Neuronal stem cell (in vitro differentiated cells): Measurements from ENCODE around the gene NRXN3.
A peak's percentile ranks its signal among the peaks of the same experiment; 100 is the strongest.

Experiments
- DNase-seq: peaks from one replicate; pipeline ENCODE4 v3.0.0-alpha.2; 2013; ENCODE audit warnings: low spot score
- H2AFZ ChIP-seq: one replicate; pipeline ENCODE4 v1.6.1; 2013; ENCODE audit warnings: mild to moderate bottlenecking, low read length, inconsistent platforms
- H2AK5ac ChIP-seq: 2 replicates; pipeline ENCODE4 v1.6.1; 2013; ENCODE audit warnings: low read depth, mild to moderate bottlenecking, inconsistent platforms, low read length, moderate library complexity, mixed read lengths
- H2BK120ac ChIP-seq: 2 replicates; pipeline ENCODE4 v1.6.1; 2013; ENCODE audit warnings: low read depth, mild to moderate bottlenecking, inconsistent platforms, low read length, moderate library complexity, mixed read lengths
- H2BK12ac ChIP-seq: one replicate; pipeline ENCODE4 v1.6.1; 2013; ENCODE audit warnings: low read length, inconsistent platforms
- H2BK15ac ChIP-seq: 2 replicates; pipeline ENCODE4 v1.6.1; 2013; ENCODE audit warnings: mild to moderate bottlenecking, low read length, inconsistent platforms, mixed read lengths
- H2BK5ac ChIP-seq: one replicate; pipeline ENCODE4 v1.6.1; 2013; ENCODE audit warnings: inconsistent platforms, mild to moderate bottlenecking, low read length, moderate library complexity
- H3K14ac ChIP-seq: one replicate; pipeline ENCODE4 v1.6.1; 2013; ENCODE audit warnings: low read length, inconsistent platforms
- H3K18ac ChIP-seq: 2 replicates; pipeline ENCODE4 v1.6.1; 2013; ENCODE audit warnings: low read length, inconsistent platforms
- H3K23ac ChIP-seq: 2 replicates; pipeline ENCODE4 v1.6.1; 2013; ENCODE audit warnings: low read depth, mild to moderate bottlenecking, mixed read lengths, low read length, inconsistent platforms; ENCODE audit not compliant: poor library complexity
- H3K27ac ChIP-seq: replicated peaks from 3 replicates; pipeline ENCODE4 v1.5.1; 2013; ENCODE audit warnings: low read length, inconsistent platforms
- H3K27me3 ChIP-seq, 3 experiments: 2 replicates each; pipeline ENCODE4 v1.6.1; 2013; ENCODE audit warnings: low read length in 3 of 3, mild to moderate bottlenecking in 2 of 3, inconsistent platforms in 1 of 3, low read depth in 1 of 3, mixed read lengths in 1 of 3, moderate library complexity in 1 of 3; ENCODE audit not compliant: control insufficient read depth in 3 of 3, insufficient read depth in 3 of 3
- H3K36me3 ChIP-seq, 2 donors: replicated peaks in 1 of 2; 2 replicates each; pipeline ENCODE4 v1.6.1; 2013; ENCODE audit warnings: low read length in 2 of 2; ENCODE audit not compliant: control insufficient read depth in 2 of 2, insufficient read depth in 2 of 2
- H3K4ac ChIP-seq: 2 replicates; pipeline ENCODE4 v1.6.1; 2013; ENCODE audit warnings: inconsistent platforms, mild to moderate bottlenecking, low read length, moderate library complexity
- H3K4me1 ChIP-seq, 2 donors: 1 replicate in 1 of 2; 2 replicates in 1 of 2; pipeline ENCODE4 v1.6.1; 2013; ENCODE audit warnings: low read length in 2 of 2, low read depth in 1 of 2; ENCODE audit not compliant: control insufficient read depth in 2 of 2, insufficient read depth in 1 of 2
- H3K4me2 ChIP-seq: one replicate; pipeline ENCODE4 v1.6.1; 2013; ENCODE audit warnings: mild to moderate bottlenecking, low read length, inconsistent platforms; ENCODE audit not compliant: insufficient read depth, poor library complexity, severe bottlenecking
- H3K4me3 ChIP-seq, 2 donors: 2 replicates each; pipeline ENCODE4 v1.5.1; 2013; ENCODE audit warnings: low read length in 2 of 2, mild to moderate bottlenecking in 2 of 2, inconsistent platforms in 1 of 2, moderate library complexity in 1 of 2
- H3K79me1 ChIP-seq: one replicate; pipeline ENCODE4 v1.6.1; 2013; ENCODE audit warnings: low read depth, mild to moderate bottlenecking, inconsistent platforms, low read length, moderate library complexity
- H3K9ac ChIP-seq: one replicate; pipeline ENCODE4 v1.6.1; 2013; ENCODE audit warnings: mild to moderate bottlenecking, low read depth, low read length, inconsistent platforms; ENCODE audit not compliant: poor library complexity
- H3K9me3 ChIP-seq, 2 donors: replicated peaks in 1 of 2; 2 replicates each; pipeline versions ENCODE3 to v1.6.1; 2013; ENCODE audit warnings: low read length in 2 of 2, mild to moderate bottlenecking in 2 of 2, inconsistent platforms in 1 of 2, low read depth in 1 of 2, mixed read lengths in 1 of 2, moderate library complexity in 1 of 2; ENCODE audit not compliant: control insufficient read depth in 2 of 2, insufficient read depth in 1 of 2
- H4K8ac ChIP-seq: one replicate; pipeline ENCODE4 v1.6.1; 2013; ENCODE audit warnings: low read depth, mild to moderate bottlenecking, inconsistent platforms, low read length, moderate library complexity
- H4K91ac ChIP-seq: one replicate; pipeline ENCODE4 v1.6.1; 2013; ENCODE audit warnings: low read length, low read depth, mild to moderate bottlenecking, inconsistent platforms; ENCODE audit not compliant: poor library complexity
- WGBS, 2 donors: extraction: QIAGEN DNeasy Blood & Tissue Kit; methylation state at CpG; one replicate each; pipeline ENCODE4 v1.1.7; 2013; ENCODE audit warnings: missing lambda C conversion rate in 2 of 2, mixed read lengths in 1 of 2; ENCODE audit not compliant: insufficient read length in 2 of 2, insufficient replicate concordance in 1 of 2; ENCODE audit errors: extremely low coverage in 2 of 2; 5-methylcytosine and 5-hydroxymethylcytosine counted together

The NRXN3 gene

DNA sequence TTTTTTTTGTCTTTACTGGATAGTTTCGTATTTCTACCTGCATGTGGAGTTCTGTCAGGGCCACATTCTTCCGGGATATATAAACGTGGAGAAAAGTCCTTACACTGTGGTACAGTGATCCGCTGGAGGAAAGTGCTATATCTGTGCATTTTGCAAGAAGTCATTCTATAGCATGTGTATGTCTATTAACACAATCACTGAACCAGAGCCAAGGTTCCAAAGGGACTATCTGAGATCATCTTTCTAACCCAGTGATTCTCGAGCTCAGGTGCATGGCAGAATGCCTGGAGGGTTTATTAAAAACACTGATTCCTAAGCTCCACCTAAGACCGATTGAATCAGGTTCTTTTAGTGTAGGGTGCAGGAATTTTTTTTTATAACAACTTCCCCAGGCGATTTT is 354.0 kb downstream of the NRXN3 start:
- H2BK5ac ChIP-seq = no peak overlapping the region
- H3K9me3 ChIP-seq = no peaks in the 10 kb centered on the region
- H2BK120ac ChIP-seq = no peak overlapping the region
- H3K4me3 ChIP-seq = no peak overlapping the region
- WGBS, 2 donors = no CpG with 5 or more reads among the region's 7 CpGs
- no peak overlapping the region for H3K23ac ChIP-seq
- H3K14ac ChIP-seq = no peak overlapping the region
- no peaks in the 10 kb centered on the region for H3K79me1 ChIP-seq
- no peak for DNase-seq
- H4K8ac ChIP-seq = no peak overlapping the region
- H3K4ac ChIP-seq = no peak overlapping the region
- H3K18ac ChIP-seq = no peak overlapping the region
- H3K4me1 ChIP-seq = no peaks in the 10 kb centered on the region
- no peak overlapping the region for H2AFZ ChIP-seq
- no peak overlapping the region for H3K27ac ChIP-seq
- no peak overlapping the region for H2BK15ac ChIP-seq
- H2BK12ac ChIP-seq = no peak overlapping the region
- H3K9ac ChIP-seq = no peak overlapping the region
- no peak overlapping the region for H3K4me2 ChIP-seq
- H3K27me3 ChIP-seq = no peaks in the 10 kb centered on the region
- H2AK5ac ChIP-seq = no peak overlapping the region
- no peak overlapping the region for H4K91ac ChIP-seq
- no peaks in the 10 kb centered on the region for H3K36me3 ChIP-seq

- no peak overlapping the region for H3K4me3 ChIP-seq
- H2BK120ac ChIP-seq = no peak overlapping the region
- no peaks in the 10 kb centered on the region for H3K36me3 ChIP-seq
- no peaks in the 10 kb centered on the region for H3K4me1 ChIP-seq
- H2AK5ac ChIP-seq = no peak overlapping the region
- no peaks in the 10 kb centered on the region for H3K79me1 ChIP-seq
- no peak overlapping the region for H3K4me2 ChIP-seq
- no peak overlapping the region for H3K23ac ChIP-seq
- no peak overlapping the region for H3K18ac ChIP-seq
- H3K27me3 ChIP-seq = no peaks in the 10 kb centered on the region
- H3K4ac ChIP-seq = no peak overlapping the region
- no peak overlapping the region for H3K9ac ChIP-seq
- no peak overlapping the region for H4K8ac ChIP-seq
- no peak overlapping the region for H2BK5ac ChIP-seq
- no peak overlapping the region for H3K27ac ChIP-seq
- no peaks in the 10 kb centered on the region for H3K9me3 ChIP-seq
- no peak overlapping the region for H4K91ac ChIP-seq
- no peak for DNase-seq
- H3K14ac ChIP-seq = no peak overlapping the region
- H2BK12ac ChIP-seq = no peak overlapping the region
- H2AFZ ChIP-seq = no peak overlapping the region
- WGBS, 2 donors = no CpG with 5 or more reads among the region's 5 CpGs
- no peak overlapping the region for H2BK15ac ChIP-seq
Observed at GRCh38 chr14:78524766-78525165, 354.6 kb downstream of the NRXN3 start.

DNA sequence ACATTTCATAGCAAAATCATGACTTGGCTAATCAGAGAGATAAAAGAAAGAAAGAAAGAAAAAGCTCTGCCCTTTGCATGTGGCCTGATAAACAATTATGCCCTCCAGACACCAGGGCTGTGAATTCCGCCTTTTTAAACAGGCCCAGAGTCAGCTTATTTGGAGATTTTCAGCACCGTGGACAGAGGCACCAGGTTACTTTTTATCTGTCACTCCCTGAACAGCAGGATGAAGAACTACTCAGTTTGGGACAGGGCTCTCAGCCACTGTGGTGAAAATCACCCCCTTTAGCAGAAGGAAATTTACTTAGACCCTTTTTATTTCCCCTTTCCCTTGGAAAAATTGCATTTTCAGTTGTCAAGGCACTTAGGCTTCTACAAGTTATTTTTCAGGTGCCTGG is 359.9 kb downstream of the NRXN3 start:
- Histone ChIP-seq H3K14ac (no peak overlapping the region), H3K18ac (no peak overlapping the region), H3K4me2 (no peak overlapping the region), H2BK5ac (no peak overlapping the region), H2BK12ac (no peak overlapping the region), H3K9me3 (no peaks in the 10 kb centered on the region), H2AFZ (no peak overlapping the region), H3K27ac (no peak overlapping the region), H2AK5ac (no peak overlapping the region), H4K8ac (no peak overlapping the region), H2BK120ac (no peak overlapping the region), H2BK15ac (no peak overlapping the region), H4K91ac (no peak overlapping the region), H3K4ac (no peak overlapping the region), H3K9ac (no peak overlapping the region), H3K4me1 (no peaks in the 10 kb centered on the region), H3K27me3 (no peaks in the 10 kb centered on the region), H3K79me1 (no peaks in the 10 kb centered on the region), H3K4me3 (no peak overlapping the region), H3K23ac (no peak overlapping the region), H3K36me3 (no peaks in the 10 kb centered on the region)
- peak; percentile 76 for DNase-seq
- WGBS, 2 donors = no CpG with 5 or more reads among the region's 2 CpGs

GRCh38 chr14:78534141-78534540 is 364.0 kb downstream of the NRXN3 start:
- no peaks in the 10 kb centered on the region for H3K36me3 ChIP-seq
- H2AFZ ChIP-seq = no peak overlapping the region
- no peaks in the 10 kb centered on the region for H3K27me3 ChIP-seq
- H3K4me1 ChIP-seq = no peaks in the 10 kb centered on the region
- no peak overlapping the region for H4K8ac ChIP-seq
- no peak overlapping the region for H3K4me3 ChIP-seq
- no peak overlapping the region for H3K23ac ChIP-seq
- no peak overlapping the region for H2BK120ac ChIP-seq
- DNase-seq = no peak
- no CpG with 5 or more reads among the region's 2 CpGs for WGBS, 2 donors
- no peak overlapping the region for H3K9ac ChIP-seq
- no peak overlapping the region for H2AK5ac ChIP-seq
- H2BK15ac ChIP-seq = no peak overlapping the region
- H3K4ac ChIP-seq = no peak overlapping the region
- no peak overlapping the region for H3K14ac ChIP-seq
- no peaks in the 10 kb centered on the region for H3K79me1 ChIP-seq
- no peak overlapping the region for H3K4me2 ChIP-seq
- no peak overlapping the region for H2BK5ac ChIP-seq
- H3K18ac ChIP-seq = no peak overlapping the region
- H2BK12ac ChIP-seq = no peak overlapping the region
- H3K27ac ChIP-seq = no peak overlapping the region
- no peaks in the 10 kb centered on the region for H3K9me3 ChIP-seq
- H4K91ac ChIP-seq = no peak overlapping the region
